ENCODE data around the gene OR52E1.

The OR52E1 gene

GRCh38 chr11:5115339-5115738 lies 46.0 kb downstream of the OR52E1 start:
- no peak for DNase-seq (ENCODE audit: low read depth in 2 of 2)

GRCh38 chr11:5117588-5117987 lies 48.2 kb downstream of the OR52E1 start:
- DNase-seq (ENCODE audit: low read depth in 2 of 2): no peak

- no peak for DNase-seq (ENCODE audit: low read depth in 2 of 2)
Observed at GRCh38 chr11:5118893-5119292, 49.5 kb downstream of the OR52E1 start.
